Stimulated activated CD8-positive, alpha-beta memory T cell treated with anti-CD3 and anti-CD28 coated beads, Interleukin-4, amount 100 ng/mL, for 4 hours (primary cell): ENCODE data around the gene MRPL37.
"Not testable (repeated sequence)": the region's sequence is repeated elsewhere in the genome, so short reads cannot be mapped to it uniquely, and the experiment has no call there.

Experiments
- DNase-seq, 2 donors: peaks; one replicate each; pipeline ENCODE4 v3.0.0-alpha.2; 2020; ENCODE audit warnings: low read depth in 2 of 2, low spot score in 1 of 2

MRPL37 gene

DNA sequence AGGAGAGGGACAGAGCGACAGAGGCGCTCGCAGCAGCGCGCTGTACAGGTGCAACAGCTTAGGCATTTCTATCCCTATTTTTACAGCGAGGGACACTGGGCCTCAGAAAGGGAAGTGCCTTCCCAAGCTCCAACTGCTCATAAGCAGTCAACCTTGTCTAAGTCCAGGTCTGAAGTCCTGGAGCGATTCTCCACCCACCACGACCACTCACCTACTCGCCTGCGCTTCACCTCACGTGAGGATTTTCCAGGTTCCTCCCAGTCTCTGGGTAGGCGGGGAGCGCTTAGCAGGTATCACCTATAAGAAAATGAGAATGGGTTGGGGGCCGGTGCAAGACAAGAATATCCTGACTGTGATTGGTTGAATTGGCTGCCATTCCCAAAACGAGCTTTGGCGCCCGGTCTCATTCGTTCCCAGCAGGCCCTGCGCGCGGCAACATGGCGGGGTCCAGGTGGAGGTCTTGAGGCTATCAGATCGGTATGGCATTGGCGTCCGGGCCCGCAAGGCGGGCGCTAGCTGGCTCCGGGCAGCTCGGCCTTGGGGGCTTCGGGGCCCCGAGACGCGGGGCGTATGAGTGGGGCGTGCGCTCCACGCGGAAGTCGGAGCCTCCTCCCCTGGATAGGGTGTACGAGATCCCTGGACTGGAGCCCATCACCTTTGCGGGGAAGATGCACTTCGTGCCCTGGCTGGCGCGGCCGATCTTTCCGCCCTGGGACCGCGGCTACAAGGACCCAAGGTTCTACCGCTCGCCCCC lies at the start of gene MRPL37, which contains the start of gene CYB5RL:
Gene MRPL37 (plus strand): TSS at position 403 of the 754 bp plus-strand sequence. CDS start 77 bp downstream, at position 480.
Gene CYB5RL (minus strand): TSS at position 266 of the 754 bp plus-strand sequence. CDS start 4,414 bp downstream, outside the sequence.
- DNase-seq: peak; percentile 72 to 77

DNA sequence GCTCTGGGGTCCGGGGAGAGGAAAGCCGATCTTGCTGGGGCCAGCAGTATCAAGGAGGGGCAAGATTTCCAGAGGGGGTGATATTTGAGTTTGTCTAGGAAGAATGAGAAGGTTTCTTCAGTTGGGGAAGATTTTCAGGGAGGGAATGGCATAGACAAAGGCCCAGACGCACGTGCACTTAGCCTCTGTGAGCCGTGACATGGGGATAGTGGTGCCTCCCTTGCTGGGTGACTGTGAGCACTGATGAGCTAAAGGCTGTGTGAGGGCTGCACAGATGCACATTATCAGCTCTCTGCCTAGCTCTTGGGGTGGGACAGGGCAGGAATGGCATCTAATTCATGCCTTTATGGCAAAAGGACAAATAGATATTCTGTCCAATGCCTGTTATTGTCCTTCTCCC lies 49.0 kb upstream of the MRPL37 start:
- no peak for DNase-seq

DNA sequence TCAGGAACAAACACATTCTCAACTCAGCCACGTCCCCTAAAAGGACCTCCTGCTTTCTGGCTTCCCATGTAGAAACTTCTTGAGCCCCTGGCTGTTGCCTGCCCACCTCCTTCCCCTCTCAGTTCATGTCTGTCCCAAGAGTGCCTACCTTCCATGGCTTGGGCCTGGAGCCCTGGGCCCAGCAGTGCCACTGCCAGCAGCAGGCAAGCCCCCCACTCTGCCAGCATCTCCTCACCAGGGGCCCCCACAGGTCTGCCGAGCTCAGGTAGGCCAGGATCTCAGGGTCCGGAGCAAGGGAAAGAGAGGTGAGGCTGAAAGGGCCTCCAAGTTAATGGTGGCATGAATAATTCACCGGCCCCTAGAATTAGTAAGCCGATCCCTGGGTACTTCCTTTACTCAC lies 47.3 kb upstream of the MRPL37 start, which contains the start of gene CDCP2:
Gene CDCP2 (minus strand): TSS at position 305 of the 400 bp plus-strand sequence. CDS start 78 bp downstream, at position 227.
- DNase-seq: no peak

DNA sequence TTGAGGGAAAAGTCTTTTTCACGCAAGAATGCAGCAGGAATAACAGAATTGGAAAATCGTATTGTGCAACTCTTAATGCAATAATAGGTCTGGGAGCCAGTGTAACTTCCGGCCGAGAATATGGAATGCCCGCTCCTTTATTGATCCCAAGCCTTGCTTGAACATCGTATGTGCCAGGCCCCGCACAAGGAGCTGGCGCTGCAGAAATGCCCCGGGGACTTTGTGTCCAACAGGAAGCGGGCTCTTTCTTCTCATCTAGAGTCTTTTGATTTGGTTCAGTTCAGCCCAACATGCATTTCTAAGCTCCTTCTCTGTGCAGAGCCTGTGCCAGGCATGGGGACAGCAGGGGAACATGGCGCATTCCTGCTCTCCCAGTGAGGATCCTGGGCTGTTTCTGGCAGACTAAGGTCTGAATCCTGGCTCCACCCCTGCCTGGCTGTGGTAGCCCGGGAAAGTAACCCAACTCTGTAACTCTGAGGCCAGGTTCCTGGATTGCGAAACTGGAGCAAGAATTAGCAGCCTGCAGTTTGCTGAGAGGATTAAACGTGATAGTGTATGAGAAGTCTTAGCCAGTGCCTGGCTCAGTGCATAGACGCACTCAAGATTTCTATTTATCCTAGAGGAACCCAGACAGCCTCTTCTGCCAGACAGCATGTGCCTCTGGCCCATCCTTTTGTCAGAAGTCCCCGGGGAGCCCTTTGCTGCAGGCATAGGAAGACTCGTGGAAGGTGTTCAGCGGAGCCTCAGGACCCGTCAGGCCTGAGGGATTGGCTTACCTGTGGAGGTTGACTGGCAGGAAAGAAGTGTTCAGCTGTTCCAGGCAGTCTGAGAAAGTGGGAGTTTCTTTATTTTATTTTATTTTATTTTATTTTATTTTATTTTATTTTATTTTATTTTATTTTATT lies 46.2 kb upstream of the MRPL37 start:
- no peak for DNase-seq

DNA sequence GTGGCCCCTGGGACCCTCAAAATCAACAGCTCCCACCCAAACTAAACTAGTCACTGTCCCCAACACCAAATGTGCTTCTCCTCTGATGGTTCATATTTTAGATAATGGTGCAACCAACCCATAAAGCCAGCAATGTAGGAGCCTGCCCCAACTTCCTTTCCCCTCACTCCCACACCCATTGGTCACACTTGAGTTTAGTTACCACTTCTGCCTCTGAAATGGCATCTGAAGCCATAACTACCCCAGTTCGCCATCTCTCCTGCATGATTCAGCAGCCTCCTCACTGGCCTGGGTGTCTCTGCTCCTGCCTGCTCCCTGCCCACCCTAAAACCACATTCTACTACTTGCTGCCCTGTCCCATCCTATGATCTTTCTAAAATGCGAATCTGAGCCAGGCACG lies 43.8 kb upstream of the MRPL37 start:
- no peak for DNase-seq

DNA sequence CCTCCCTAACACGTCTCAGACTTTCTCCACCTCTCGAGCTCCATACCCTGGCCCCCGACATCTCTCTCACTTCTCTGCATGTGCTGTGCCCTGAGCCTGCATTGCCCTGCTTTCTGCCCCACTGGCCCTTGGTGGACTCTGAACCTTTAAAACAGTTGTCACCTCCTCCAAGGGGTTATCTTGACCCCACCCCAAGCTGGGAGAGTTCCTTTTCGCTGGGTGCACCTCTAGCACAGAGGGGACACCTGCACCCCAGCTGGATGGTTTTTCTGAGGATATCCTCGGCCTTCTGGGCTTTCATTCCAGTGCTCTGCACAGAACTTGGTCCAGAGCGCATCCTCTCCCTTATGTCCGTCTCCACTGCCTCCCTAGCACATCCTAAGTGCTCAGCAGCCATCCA lies 43.0 kb upstream of the MRPL37 start:
- DNase-seq: no peak

DNA sequence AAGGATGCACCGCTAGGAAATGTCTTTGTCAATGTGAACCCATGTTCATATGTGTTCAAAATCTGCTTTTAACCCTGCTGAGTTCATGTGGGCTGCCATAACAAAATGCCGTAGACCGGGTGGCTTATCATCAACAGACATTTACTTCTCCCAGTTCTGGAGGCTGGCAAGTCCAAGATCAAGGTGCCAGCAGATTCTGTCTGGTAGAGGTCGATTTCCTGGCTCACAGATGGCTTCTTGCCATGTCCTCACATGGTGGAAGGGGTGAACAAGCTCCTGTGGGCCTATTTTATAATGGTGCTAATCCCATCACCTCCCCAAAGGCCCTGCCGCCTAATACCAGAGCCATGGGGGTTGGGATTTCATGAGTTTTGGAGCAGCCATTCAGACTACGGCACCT lies 42.6 kb upstream of the MRPL37 start:
- no peak for DNase-seq

DNA sequence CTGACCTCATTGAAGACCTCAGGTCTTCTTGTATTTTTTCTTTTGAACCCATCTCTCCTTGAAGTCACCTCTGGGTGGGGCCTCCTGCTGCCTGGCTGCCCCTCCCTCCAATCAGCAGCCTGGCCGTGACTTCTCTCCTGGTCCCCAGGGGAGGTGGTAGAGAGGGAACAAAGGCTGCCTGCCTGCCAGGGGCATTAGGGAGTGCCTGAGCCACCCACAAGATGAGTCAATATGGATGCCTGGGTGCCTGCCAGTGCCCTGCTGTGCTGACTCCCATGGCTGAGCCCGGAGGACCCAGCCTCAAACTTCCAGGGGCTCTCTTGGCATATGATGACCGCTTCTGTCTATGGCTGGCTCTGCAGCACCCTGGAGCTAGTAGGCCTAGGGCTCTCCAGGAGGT lies 41.9 kb upstream of the MRPL37 start:
- no peak for DNase-seq

DNA sequence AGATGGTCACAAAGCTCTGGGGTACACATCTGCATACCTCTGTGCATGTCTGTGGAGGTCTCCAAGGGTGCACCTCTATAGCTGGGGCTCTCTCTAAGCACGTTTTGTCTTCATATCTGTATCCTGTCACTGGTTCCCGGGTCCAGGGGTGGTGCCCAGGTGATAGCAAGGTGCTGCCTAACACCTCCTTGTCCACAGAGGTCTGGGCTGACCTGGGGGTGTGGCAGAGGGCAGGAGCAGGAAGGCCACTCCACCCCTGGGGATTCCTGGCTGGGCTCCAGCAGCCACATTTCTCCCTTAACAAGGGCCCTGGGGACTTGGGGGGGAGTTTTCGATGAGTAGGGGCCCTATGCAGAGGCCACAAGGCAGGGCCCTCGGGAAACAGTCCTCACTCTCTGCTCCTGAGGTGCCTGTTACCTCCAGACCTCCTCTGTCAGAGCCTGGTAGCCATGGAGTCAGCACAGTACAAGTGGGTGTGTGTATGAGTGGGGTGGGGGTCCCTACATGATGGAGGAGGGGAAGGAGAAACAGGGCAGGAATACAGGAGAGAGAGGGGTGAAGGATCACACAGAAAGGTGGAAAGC lies 40.1 kb upstream of the MRPL37 start:
- no peak for DNase-seq

DNA sequence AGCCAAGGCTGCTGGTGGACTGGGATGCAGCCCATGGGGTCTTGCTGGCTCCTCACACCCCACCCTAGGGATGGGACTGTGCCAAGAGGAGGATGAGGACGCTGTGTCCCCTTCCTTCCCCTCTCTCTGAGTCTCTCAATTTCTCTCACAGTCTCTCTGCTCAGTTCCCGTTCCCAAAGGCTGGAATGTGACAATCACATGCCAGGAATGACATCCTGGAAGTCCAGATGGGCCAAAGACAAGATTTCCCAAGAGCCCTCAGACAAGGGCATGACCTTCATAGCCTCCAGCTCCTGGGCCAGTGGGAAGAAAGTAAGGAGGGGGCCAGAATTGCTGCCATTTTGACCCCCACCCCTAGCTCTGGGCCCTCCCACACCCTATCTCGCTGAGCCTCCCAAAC lies 39.6 kb upstream of the MRPL37 start:
- no peak for DNase-seq

DNA sequence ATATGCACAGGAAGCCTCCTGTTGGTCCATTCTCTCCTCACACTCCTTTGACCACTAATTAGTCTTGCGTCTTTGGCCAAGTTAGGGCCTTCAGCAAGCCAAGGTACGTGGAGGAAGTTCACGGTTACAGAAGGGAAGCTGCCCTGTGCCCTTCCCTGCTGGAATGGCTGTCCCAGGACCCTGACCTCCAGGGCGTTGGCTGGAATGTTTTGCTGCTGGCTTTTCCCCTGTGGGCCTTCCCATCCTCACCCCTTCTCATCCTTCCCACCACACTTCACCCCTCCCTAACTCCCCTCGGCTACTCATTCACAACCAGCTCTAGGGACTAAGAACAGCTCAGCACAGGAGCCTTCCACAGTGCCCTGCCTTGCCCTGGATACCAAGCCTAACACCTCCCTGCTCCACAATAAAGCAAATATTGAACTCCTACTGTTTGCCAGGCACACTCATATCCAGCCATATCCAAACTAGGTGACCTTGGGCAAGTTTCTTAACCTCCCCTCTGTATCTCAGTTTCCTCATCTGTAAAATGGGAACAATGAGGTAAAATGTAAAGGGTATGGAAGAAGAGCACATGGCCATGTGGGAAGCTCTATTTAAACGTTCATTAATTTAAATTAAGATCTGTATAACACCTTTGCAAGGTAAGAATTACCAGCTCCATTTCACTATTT lies 38.3 kb upstream of the MRPL37 start:
- no peak for DNase-seq

DNA sequence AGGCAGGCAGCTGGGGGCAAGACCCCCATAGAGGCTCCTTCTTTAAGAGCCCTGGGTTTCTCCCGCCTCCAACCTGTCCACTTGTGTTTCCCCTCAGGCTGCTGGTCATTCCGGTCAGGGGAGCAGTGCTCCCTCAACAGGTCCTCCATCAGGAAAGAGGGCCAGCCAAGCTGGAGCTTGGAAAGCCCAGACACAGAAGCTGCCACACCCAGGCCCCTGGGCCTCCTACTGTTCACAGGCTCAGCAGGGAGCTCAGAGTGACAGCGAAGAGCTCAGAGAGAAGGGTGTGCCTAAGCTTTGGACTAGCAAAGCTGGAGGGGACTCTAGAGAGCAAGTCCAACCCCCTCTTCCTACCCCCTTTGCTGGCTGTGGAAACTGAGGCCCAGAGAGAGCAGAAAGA lies 36.9 kb upstream of the MRPL37 start:
- no peak for DNase-seq

DNA sequence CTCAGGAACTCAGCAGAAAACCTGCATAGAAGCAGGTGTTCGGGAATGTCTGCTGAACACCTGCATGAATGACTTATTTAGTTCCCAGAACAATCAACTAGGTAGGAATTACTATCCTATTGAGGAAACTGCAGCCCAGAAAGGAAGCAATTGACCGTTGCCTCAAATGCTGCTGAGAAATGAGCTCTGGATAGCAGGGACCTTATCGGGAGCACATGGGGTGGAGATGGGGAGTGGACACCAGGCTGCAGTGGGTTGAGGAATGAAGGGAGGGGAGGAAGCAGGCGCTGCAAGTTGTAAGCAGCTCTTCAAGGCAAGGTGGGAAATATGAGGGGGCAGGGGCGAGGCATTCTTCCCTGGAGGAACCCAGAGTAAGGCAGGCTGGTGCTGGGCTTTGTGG lies 36.4 kb upstream of the MRPL37 start:
- DNase-seq: no peak

DNA sequence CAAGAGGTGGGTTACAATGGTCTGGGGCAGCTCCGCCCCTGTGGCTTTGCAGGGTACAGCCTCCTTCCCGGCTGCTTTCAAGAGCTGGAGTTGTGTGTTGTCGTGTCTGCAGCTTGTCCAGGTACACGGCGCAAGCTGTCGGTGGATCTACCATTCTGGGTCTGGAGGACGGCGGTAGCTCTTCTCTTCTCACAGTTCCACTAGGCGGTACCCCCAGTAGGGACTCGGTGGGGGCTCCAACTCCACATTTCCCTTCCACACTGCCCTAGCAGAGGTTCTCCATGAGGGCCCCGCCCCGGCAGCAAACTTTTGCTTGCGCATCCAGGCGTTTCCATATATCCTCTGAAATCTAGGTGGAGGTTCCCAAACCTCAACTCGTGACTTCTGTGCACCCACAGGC lies 34.8 kb upstream of the MRPL37 start:
- no peak for DNase-seq

DNA sequence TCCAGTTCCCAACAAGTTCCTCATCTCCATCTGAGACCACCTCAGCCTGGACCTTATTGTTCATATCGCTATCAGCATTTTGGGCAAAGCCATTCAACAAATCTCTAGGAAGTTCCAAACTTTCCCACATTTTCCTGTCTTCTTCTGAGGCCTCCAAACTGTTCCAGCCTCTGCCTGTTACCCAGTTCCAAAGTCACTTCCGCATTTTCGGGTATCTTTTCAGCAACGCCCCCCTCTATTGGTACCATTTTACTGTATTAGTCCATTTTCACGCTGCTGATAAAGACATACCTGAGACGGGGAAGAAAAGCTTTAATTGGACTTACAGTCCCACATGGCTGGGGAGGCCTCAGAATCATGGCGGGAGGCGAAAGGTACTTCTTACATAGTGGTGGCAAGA lies 33.6 kb upstream of the MRPL37 start:
- DNase-seq: not testable (repeated sequence)

DNA sequence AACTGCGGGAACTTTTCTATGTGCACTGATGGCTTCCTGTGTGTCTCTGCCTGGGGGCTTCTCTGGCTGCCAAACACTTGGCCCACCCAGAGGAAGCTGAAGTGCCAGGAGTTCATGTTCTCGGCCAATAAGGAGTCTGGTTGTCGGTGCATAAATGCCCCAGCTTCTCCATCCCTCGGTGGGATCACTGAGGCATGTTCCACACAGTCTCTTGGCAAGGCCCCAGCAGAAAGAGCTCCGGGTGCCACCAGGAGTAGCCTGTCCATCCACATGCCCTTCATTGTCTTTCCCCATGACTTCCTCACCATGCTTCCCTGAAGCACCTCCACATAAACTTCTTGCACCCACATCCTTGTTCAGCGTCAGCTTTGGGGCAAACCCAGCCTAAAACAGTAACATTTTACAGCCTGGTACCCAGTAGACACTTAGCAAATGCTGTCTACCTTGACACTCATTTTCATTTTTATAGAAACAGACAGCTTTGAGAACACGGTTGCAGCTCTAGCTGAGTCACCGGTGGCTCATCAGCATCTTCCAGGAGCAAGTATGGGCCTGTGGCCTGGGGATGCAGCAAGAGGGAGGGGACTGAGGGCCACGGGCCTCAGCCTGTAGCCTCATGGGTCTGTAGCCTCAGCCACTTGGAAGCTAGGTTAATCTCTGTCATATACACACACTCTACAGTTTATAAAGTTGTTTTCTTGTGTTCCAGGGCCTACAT lies 32.4 kb upstream of the MRPL37 start:
- DNase-seq: no peak

DNA sequence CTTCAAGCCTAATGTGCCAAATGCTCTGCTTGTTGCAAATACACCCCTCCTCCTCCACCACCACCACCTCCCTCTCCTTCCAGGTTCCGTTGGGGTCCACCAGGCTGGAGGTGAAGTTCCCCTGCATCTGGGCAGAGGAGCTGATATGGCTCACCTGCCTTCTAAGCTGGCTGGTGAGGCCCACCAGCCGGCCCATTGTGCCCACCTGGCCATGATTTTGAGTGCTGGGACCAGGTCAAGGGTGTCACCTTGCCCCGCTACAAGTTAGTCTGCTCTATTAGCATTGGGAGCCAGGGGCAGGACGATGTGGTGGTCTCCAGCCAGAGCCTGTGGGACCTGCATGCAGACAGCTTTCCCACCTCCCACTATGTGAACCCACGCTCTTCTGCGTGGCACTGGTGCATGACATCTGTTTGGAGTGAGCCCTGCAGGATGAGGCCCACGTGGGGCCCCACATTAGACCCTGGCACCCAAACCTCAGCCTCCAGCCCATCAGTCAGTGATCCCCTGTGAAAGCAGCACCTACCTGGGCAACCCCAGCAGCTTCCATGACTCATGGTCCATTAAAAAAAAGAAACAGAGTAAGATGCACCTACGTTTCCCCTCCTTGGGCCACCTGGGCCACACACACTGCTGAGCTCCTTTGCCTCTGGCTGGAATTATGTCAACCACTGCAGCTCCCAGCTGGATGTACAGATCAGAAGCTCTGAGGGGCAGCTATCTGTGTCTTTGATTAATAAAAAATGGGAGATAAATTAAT lies 31.6 kb upstream of the MRPL37 start:
- DNase-seq: no peak

DNA sequence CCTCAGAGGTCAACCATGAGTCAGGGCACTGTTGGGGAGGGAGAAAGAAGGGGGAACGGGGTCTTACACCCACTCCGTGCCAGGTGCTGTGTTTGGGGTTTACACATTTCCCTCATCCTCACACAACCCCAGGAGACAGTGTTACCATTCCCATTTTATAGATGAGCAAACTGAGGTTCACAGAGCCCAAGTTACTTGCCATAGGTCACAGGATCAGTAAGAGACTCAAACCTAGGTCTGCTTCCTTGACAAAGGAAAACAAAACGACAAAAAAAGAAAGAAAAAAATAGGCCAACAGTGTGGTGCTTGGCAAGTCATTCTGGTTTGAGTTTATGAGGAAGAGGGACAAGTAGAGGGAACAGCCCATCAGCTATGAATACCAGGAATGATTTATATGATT lies 30.9 kb upstream of the MRPL37 start:
- no peak for DNase-seq

DNA sequence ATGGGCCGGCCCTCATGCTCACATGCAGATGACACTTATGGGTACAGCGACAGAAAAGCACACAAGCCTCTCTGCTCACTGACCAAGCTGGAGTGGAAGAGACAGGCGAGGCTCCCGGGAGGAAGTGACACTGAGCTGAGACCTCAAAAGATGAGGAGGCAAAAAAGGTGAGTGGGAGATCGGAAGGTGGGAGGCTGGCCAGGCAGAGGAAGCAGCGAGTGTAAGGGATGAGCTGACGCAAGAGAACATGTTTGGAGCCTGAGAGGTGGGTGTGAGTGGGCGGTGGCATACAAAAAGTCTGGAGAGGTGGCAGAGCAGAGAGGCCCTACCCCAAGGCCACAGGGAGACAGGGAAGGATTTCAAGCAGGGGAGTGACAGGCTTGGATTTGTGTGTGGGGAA lies 29.0 kb upstream of the MRPL37 start:
- DNase-seq: no peak

DNA sequence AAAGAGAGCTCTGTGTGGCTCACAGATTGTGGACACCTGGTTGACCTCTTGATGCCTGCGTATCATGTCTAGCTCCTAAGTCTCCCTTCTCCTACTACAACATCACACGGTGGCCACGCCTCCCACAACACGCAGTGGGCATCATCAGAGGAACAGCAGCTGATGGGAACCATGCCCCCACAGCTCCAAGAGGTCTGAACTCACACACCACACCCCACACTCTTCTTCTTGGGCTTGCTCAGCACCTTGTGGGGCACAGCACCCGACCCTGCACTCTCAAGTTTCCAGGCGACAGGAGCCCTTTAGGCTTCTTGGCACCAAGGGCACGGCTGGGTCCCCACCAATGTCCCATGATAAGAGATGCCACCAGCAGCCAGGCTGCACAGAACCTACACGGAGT lies 28.4 kb upstream of the MRPL37 start:
- no peak for DNase-seq
